Kidney (tissue), 14 donors: ENCODE results near the gene TSPYL1. TPM values are rescaled to one million over a fixed set of nuclear protein-coding genes. Genes with fewer than 3 reads are reported as not detected.
"Not testable (repeated sequence)": the region's sequence is repeated elsewhere in the genome, so short reads cannot be mapped to it uniquely, and the experiment has no call there.

ENCODE experiments used
- DNase-seq, 5 donors: peaks; one replicate each; pipeline ENCODE4 v3.0.0-alpha.2; 2013 to 2020
- FAIRE-seq: peaks from 2 replicates; lab custom pipeline; 2012; peaks lifted over from hg19 to GRCh38; lab: Jason Lieb, UNC
- H3K27ac ChIP-seq, 2 donors: one replicate each; pipeline ENCODE4 v1.7.0; 2013; ENCODE audit warnings: low read depth in 2 of 2, low read length in 2 of 2, inconsistent platforms in 1 of 2
- H3K27me3 ChIP-seq: one replicate; pipeline ENCODE4 v1.7.1; 2013; ENCODE audit warnings: low read length, inconsistent platforms; ENCODE audit not compliant: control insufficient read depth, insufficient read depth
- H3K36me3 ChIP-seq, 3 donors: one replicate each; pipeline versions ENCODE4 v1.7.0 to v1.7.1; 2013; ENCODE audit warnings: low read length in 3 of 3, control low read depth in 1 of 3, inconsistent platforms in 1 of 3; ENCODE audit not compliant: insufficient read depth in 3 of 3, control insufficient read depth in 2 of 3
- H3K4me1 ChIP-seq, 3 donors: one replicate each; pipeline versions ENCODE4 v1.7.0 to v1.7.1; 2013; ENCODE audit warnings: low read length in 3 of 3, inconsistent platforms in 1 of 3, low read depth in 1 of 3; ENCODE audit not compliant: control insufficient read depth in 2 of 3, insufficient read depth in 2 of 3
- H3K4me3 ChIP-seq, 3 donors: one replicate each; pipeline versions ENCODE4 v1.7.0 to v1.8.1; 2013; ENCODE audit warnings: low read length in 3 of 3, control low read depth in 1 of 3, inconsistent platforms in 1 of 3
- H3K9ac ChIP-seq, 3 donors: one replicate each; pipeline versions ENCODE4 v1.7.0 to v1.7.1; 2013; ENCODE audit warnings: low read length in 3 of 3, control low read depth in 1 of 3, inconsistent platforms in 1 of 3
- H3K9me3 ChIP-seq, 3 donors: one replicate each; pipeline versions ENCODE4 v1.7.0 to v1.7.1; 2013; ENCODE audit warnings: low read length in 3 of 3, control low read depth in 1 of 3, inconsistent platforms in 1 of 3; ENCODE audit not compliant: control insufficient read depth in 2 of 3, insufficient read depth in 1 of 3
- CTCF ChIP-seq: IDR thresholded peaks from 3 replicates; pipeline ENCODE4 v1.5.1; 2012; ENCODE audit warnings: mild to moderate bottlenecking, moderate library complexity, borderline replicate concordance; ENCODE audit not compliant: insufficient read depth; ENCODE audit errors: extremely low read depth
- intact Hi-C: fragments of 100-400 bp; cut with DNase I; formaldehyde crosslinking; loops from one replicate; pipeline ENCODE4 v1.11.1; 2022
- polyA plus RNA-seq: library from polyadenylated mRNA; stranded (reverse); fragments of 350-450 nt; fragmentation: Illumina TruSeq; extraction: RNeasy Lipid Tissue Mini Kit (QIAGEN cat#74804); gene quantifications from one replicate; pipeline ENCODE4 v1.2.3, GENCODE V29; 2014; ENCODE audit warnings: low read depth, low replicate concordance; ENCODE audit not compliant: insufficient read depth
- total RNA-seq: library from RNA; stranded (reverse); fragmentation: NEBNext Ultra II Directional; extraction: Animal tissue kit (Norgen Biotek cat#: 25700); gene quantifications from one replicate; pipeline ENCODE4 v1.2.1, GENCODE V29; 2021
- donor health status: control.
- donor health status: control.
- donor health status: control.
- donor health status: control.
- donor health status: control.
- donor health status: DM: yes; HTN: yes; CAD: no.
- donor health status: Normal renal cell carcinoma (clear cell type).

The TSPYL1 gene
- total and polyA plus RNA-seq, 2 donors from 2014 or later: 68.7 to 112 TPM

GRCh38 chr6:116327803-116328527 is 48.2 kb upstream of the TSPYL1 start:
- DNase-seq (peak in 1 of 5 donors; percentile 13), FAIRE-seq (no peak)
- Histone ChIP-seq H3K4me3 (no peak overlapping the region), H3K27me3 (no peaks in the 10 kb centered on the region), H3K36me3 (no peaks in the 10 kb centered on the region), H3K9me3 (no peaks in the 10 kb centered on the region), H3K27ac (peak overlapping the region in 1 of 2 donors; percentile 15), H3K9ac (no peak overlapping the region), H3K4me1 (no peaks in the 10 kb centered on the region)
- TF ChIP-seq CTCF: no peak
- intact Hi-C loops: no loop called here

GRCh38 chr6:116326996-116327395 is 47.3 kb upstream of the TSPYL1 start:
- no peak for TF ChIP-seq CTCF
- H3K9ac ChIP-seq: no peak overlapping the region
- DNase-seq (no peak), FAIRE-seq (no peak)
- H3K36me3 ChIP-seq: no peaks in the 10 kb centered on the region
- no peak overlapping the region for H3K27ac ChIP-seq
- intact Hi-C loops: no loop called here
- H3K4me3 ChIP-seq: no peak overlapping the region
- no peaks in the 10 kb centered on the region for H3K27me3 ChIP-seq
- H3K4me1 ChIP-seq: no peaks in the 10 kb centered on the region
- no peaks in the 10 kb centered on the region for H3K9me3 ChIP-seq

GRCh38 chr6:116326181-116326671 is 46.5 kb upstream of the TSPYL1 start:
- no peak for TF ChIP-seq CTCF
- H3K36me3 ChIP-seq: no peaks in the 10 kb centered on the region
- no peak overlapping the region for H3K27ac ChIP-seq
- no peaks in the 10 kb centered on the region for H3K4me1 ChIP-seq
- H3K9me3 ChIP-seq: no peaks in the 10 kb centered on the region
- no peaks in the 10 kb centered on the region for H3K27me3 ChIP-seq
- H3K9ac ChIP-seq: no peak overlapping the region
- FAIRE-seq: no peak
- intact Hi-C loops: no loop called here
- no peak overlapping the region for H3K4me3 ChIP-seq
- DNase-seq: no peak

GRCh38 chr6:116325634-116326132 is 46.0 kb upstream of the TSPYL1 start:
- H3K27me3 ChIP-seq, intact Hi-C loops, FAIRE-seq, DNase-seq, H3K9ac ChIP-seq, H3K27ac ChIP-seq, H3K4me3 ChIP-seq, H3K36me3 ChIP-seq, H3K4me1 ChIP-seq, H3K9me3 ChIP-seq: not testable (repeated sequence)
